NK-92 (cell line): Measurements from ENCODE around the gene ZNF556.
"Not testable (repeated sequence)": the region's sequence is repeated elsewhere in the genome, so short reads cannot be mapped to it uniquely, and the experiment has no call there.

Experiments
- DNase-seq: peaks from one replicate; lab custom pipeline; 2025; ENCODE audit not compliant: unreplicated experiment; lab: John Stamatoyannopoulos, UW

ZNF556 gene

GRCh38 chr19:2853015-2853606, 14.0 kb upstream of the ZNF556 start:
- no peak for DNase-seq

- no peak for DNase-seq
These were observed 12.3 kb upstream of the ZNF556 start for GRCh38 chr19:2854849-2855248.

GRCh38 chr19:2856457-2857050, 10.6 kb upstream of the ZNF556 start:
- no peak for DNase-seq

DNA sequence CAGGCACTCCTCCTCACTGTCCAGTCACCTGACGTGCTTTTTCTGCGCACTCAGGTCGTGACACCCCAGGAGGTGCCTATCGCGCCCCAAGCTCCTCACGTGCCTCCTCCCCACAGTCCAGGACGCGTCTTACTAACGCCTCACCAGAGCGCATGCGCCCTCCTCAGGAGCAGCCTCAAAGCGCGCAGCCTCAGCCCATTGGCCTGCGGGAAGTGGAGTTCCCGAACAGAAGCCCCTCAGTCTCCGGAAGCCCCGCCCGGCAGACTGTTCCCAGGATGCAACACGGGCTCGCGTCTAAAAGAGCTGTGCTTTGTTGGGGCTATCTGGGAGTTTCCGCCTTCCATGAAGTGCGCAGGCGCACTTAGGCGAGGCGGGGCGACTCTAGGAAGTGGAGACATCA, 8.3 kb upstream of the ZNF556 start:
- no peak for DNase-seq

- no peak for DNase-seq
These were observed 3.3 kb upstream of the ZNF556 start for GRCh38 chr19:2863816-2864215.

DNA sequence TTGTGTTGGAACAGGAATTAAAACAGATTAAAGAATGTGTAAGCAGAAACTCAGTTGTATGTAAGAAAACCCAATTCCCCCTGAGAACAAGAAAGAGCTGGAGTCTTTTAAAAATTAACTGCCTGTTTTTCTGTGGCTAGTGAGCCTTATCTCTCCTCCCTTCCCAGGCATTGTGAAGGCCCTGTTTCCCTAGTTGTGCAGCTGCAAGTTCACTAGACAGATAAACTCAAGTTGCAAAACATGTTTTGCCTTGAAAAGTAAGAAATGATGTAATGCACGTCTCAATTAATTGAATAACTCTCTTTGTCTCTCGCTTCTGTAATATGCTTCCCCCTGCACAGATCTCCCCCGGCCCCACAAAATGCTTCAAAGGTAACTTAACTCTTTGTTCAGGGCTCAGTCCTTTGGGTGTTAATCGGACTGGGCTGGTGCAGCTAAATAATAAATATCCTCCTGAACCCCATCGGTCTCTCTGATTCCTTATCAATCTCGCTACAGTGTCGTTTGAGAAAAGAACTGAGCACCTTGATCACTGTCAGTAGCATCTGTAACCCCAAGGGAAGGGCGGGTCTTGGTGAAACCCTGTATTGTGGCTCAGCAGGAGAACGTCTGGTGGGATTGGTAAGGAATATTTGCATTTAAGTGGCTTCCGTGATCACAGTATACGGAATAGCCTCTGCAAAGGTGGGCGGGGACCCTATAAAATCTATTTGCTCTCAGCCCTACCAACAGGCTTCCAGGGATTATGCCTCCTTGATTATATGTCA, 1.6 kb upstream of the ZNF556 start:
- DNase-seq = no peak

DNA sequence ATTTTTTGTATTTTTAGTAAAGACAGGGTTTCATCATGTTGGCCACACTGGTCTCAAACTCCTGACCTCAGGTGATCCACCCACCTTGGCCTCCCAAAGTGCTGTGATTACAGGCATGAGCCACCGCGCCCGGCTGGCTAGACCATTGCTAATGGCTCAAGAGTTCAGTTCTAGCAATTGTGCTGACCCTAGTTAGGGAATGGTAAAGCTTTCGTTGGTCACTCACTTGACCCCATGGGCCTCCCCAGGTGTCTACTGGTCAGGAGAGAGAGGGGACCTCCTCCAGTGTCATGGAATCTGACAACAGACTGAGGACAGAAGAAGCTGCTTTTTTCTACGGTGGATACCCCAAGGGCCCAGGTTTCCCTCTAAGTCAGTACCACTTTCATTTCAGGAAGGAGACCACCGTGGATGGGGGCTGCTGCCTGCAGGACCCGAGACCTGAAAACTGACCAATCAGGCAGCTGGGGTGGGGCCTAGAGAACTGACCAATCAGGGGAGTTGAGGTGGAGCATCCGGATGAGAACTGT, 575 bp upstream of the ZNF556 start:
- no peak for DNase-seq

DNA sequence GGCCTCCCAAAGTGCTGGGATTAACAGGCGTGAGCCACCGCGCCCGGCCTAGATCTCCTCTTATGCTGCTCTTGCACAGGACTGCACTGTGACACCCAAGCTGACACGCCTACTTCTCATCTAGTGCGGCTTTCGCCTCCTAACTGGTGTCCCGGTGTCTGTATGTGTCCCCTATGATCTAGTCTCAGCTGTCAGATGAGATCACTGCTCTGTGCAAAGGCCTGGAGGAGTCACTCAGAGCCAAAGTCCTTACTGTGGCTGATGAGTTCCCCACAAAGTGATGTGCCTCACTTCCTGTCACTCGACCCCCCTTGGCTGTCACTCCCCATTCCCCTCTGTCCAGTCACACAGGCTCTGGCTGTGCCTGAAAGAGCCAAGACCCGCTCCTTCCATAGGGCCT, 2.5 kb downstream of the ZNF556 start:
- DNase-seq = no peak

DNA sequence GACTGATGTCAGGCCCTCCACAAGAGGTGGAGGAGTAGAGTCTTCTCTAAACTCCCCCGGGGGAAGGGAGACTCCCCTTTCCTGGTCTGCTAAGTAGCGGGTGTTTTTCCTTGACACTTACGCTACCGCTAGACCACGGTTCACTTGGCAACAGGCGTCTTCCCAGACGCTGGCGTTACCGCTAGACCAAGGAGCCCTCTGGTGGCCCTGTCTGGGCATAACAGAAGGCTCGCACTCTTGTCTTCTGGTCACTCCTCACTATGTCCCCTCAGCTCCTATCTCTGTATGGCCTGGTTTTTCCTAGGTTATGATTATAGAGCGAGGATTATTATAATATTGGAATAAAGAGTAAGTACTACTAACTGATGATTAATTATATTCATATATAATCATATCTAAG, 5.0 kb downstream of the ZNF556 start:
- DNase-seq = not testable (repeated sequence)

DNA sequence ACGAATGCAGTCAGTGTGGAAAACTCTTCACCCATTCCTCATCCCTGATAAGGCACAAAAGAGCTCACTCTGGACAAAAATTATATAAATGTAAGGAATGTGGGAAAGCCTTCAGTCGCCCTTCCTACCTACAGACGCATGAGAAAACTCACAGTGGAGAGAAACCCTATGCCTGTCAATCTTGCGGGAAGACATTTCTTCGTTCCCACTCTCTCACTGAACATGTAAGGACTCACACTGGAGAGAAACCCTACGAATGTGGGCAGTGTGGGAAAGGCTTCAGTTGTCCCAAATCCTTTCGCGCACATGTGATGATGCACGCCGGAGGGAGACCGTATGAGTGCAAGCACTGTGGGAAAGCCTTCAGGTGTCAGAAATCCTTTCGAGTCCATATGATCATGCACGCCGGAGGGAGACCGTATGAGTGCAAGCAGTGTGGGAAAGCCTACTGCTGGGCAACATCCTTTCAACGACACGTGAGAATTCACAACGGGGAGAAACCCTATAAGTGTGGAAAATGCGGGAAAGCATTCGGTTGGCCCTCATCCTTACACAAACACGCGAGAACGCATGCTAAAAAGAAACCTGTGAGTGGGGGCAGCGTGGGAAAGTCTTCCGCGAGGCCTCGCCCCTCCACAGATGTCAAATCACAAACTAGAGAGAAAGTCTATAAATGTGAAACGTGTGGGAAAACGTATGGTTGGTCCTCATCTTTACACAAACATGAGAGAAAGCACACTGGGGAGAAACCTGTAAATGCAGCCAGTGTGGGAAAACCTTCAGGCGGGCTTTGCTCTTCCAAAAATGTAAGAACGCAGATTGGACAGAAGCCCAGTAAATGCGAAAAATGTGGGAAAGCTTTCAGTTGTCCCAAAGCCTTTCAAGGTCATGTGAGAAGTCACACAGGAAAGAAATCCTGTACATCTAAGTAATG, 10.5 kb downstream of the ZNF556 start:
- no peak for DNase-seq

DNA sequence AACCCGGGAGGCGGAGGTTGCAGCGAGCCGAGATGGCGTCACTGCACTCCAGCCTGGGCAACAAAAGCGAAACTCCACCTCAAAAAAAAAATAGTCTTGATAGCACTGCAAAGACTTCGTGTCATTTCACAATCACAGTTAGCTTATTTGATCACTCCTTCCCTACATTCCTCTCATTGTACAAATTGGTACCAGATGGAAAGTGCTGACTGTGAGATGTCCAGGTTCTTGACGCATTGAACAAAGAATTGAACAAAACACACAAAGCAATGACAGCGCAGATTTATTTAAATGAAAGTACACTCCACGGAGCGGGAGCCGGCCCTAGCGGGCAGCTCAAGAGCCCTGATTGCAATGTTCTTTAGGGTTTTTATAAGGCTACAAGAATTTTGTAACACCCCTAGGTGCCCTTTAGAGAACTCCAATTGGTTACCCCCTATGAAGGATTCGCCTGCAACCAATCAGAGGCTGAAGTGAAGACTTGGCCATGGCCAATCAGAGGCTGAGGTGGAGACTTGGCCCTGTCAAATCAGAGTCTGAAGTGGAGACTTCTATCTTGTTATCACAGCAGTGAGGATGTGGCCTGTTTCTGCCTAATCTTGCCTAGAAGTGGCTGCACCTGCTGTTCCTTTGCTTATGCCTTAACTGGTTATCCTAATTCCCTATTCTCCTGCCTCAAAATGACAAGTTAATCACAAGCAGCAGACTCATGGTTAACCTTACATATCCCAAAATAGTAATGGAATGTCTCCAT, 16.7 kb downstream of the ZNF556 start:
- no peak for DNase-seq

DNA sequence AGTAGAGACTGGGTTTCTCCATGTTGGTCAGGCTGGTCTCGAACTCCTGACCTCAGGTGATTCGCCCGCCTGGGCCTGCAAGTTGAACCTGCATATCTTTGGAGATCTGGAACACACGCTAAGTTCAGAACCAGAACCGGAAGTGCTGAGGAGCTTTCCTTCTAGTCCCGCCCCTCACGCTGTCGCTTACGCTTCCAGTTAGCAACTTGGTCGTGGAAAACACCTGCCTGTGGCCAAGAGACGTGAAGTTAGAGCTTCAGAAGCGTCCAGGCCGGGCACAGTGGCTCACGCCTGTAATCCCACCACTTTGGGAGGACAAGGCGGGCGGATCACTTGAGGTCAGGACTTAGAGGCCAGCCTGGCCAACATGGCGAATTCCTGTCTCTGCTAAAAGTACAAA, 18.6 kb downstream of the ZNF556 start:
- no peak for DNase-seq

- no peak for DNase-seq
These were observed 20.3 kb downstream of the ZNF556 start for GRCh38 chr19:2887391-2887914.

- no peak for DNase-seq
These were observed 21.6 kb downstream of the ZNF556 start for GRCh38 chr19:2888731-2889224.

DNA sequence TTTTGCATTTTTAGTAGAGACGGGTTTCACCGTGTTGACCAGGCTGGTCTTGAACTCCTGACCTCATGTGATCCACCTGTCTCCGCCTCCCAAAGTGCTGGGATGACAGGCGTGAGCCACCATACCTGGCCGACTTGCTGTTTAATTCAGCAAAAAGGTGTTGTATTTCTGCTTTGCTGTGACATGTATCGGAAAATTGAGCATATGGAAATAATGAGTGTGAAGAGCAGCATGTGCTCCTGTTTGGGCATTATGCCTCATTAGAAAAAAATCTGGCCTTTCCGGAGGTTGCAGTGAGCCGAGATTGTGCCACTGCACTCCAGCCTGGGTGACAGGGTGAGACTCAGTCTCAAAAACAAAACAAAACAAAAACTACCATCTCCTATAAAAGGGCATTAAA, 23.4 kb downstream of the ZNF556 start:
- not testable (repeated sequence) for DNase-seq

DNA sequence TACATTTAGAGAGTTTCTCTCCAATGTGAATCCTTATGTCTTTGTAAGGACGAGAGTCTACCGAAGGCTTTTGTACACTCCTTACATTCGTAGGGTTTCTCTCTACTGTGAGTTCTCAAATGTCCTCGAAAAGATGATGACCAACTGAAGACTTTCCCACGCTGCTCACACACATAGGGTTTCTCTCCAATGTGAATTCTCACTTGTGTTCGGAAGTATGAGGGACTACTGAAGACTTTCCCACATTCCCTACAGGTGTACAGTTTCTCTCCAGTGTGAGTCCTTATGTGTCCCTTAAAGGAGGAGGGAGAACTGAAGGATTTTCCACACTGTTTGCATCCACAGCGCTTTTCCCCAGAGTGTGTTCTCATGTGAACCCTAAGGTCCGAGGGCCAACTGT, 29.6 kb downstream of the ZNF556 start:
- no peak for DNase-seq

DNA sequence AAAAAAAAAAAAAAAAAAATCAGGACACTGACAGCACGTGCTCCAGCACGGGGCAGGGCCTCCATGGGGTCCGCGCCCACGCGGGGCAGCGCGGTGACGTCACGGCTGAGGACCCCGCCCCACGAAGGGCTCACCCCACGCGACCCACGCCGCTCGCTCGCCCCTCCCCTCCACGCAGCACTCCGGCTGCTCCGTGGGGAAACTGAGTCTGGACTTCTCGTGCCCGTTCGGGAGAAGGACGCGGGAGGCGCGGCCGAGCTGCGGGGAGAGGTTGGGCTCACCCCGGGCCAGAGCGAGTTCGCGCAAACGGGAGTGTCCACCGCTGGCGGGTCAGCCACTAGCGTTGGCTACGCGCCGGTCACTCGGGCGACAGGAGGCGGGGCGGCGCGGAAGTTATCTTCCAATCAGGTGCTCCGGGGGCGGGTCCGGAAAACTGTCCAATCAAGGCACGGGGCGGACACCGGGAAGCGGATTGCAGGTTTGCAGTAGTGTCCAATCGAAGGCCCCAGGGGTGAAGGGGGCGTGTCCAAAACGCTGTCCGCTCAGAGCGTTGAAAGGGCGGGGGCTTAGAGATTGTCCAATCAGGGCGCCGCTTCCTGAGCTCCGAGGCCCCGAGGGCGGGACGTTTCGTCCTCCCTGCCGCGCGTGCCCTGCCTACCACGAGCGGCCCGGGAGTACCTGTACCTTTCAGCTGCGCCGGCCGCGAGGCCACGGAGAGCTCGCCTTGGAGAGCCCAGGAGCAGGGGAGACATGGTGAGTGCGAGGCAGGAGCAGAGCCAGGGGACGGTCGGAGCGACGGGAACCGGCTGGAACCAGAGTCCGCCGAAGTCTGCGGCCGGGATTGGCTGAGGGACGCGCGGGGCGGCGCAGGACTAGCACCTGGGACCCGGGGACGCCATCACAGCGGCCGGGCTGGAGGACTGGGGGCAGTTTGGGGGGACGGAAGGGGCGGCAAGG, 33.4 kb downstream of the ZNF556 start, which contains the start of gene ZNF57:
TSS of gene ZNF57 (plus strand) at position 633 of the 957 bp plus-strand sequence. CDS start at position 751, 118 bp downstream.
- peak; percentile 90 for DNase-seq

DNA sequence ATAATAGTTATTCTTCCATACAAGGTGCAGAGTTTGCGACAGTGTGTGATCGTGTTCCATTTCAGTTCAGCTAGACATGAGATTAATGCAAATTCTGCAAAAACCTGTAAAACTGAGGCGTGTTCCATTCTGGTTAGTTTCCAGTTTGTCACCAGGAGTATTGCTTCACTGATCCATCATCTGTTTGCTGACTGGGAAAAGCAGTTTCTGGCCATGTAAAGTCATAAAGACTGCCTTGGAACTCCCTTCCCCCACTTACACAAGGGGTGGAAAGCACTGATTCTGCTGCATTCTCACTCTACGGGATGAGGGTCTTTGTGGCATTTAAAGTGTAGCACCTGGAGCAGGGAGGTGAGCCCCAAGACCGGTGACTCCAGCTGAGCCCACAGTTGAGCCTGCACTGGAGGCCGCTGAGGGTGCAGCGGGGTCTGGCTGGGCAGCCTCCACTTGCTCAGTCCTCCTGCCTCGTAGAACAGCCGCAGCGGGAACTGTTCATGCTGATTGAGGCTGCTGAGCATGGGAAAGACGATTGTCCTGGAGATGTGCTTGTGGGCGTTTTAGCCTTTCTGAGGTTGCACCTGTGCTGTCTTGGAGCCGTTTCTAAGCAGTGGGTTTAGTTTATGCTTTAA, 35.6 kb downstream of the ZNF556 start:
- no peak for DNase-seq
